GM18505 (cell line): ENCODE measurements around the gene SLC27A4.
A peak's percentile ranks its signal among the peaks of the same experiment; 100 is the strongest.

Experiments
- ATAC-seq: cut with Tn5 transposase; IDR thresholded peaks from one replicate; pipeline ENCODE4 v1.9.1; 2021; ENCODE audit not compliant: unreplicated experiment
- POLR2A ChIP-seq: IDR thresholded peaks from 4 replicates; pipeline ENCODE4 v1.6.1; 2011; ENCODE audit warnings: borderline replicate concordance; ENCODE audit not compliant: insufficient read depth, insufficient read length; ENCODE audit errors: extremely low read depth

SLC27A4 gene

GRCh38 chr9:128339761-128340690 lies at the start of gene SLC27A4:
TSS of gene SLC27A4 (plus strand) at chr9:128340527. CDS start at chr9:128343133, 2,606 bp downstream.
- ATAC-seq = peak; percentile 78
- peak; percentile 41 for TF ChIP-seq POLR2A

DNA sequence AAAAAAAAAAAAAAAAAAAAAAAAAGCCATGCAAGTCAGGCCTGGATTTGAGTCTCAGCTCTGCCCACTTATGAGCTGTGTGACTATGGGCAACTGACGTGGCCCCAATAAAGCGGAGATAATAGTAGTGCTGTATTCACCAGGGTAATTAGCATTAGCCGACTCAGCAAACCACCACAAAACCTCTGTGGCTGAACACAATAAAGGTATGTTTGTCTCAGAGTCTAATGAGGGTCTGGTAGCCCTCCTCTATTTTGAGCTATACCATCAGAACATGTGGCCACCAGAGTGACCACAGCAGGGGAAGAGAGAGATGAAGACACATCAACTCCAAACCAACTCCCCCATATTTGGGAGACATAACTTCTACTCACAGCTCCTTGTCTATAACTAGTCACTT lies 48.3 kb upstream of the SLC27A4 start:
- TF ChIP-seq POLR2A = no peak
- no peak for ATAC-seq

DNA sequence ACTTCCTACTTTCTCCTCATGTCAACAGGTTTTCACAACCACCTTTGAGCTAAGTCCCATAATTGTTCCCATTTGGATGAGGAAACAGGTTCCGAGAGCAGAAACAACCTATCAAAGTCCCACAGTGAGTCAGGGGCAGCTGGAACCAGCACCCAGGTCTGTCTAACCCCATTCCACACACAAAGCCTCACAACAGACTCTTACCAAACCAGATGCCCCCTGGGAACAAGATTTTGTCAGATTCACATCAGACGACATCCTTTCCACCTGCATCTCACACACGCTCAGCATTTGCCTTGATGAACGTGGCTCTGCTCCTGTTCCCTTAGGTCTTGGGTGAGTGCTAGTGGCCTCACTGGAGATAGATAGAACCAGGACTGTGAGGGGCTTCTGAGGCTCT lies 47.2 kb upstream of the SLC27A4 start:
- TF ChIP-seq POLR2A = no peak
- ATAC-seq = no peak

GRCh38 chr9:128294142-128294541 lies 46.2 kb upstream of the SLC27A4 start:
- no peak for TF ChIP-seq POLR2A
- ATAC-seq = no peak

DNA sequence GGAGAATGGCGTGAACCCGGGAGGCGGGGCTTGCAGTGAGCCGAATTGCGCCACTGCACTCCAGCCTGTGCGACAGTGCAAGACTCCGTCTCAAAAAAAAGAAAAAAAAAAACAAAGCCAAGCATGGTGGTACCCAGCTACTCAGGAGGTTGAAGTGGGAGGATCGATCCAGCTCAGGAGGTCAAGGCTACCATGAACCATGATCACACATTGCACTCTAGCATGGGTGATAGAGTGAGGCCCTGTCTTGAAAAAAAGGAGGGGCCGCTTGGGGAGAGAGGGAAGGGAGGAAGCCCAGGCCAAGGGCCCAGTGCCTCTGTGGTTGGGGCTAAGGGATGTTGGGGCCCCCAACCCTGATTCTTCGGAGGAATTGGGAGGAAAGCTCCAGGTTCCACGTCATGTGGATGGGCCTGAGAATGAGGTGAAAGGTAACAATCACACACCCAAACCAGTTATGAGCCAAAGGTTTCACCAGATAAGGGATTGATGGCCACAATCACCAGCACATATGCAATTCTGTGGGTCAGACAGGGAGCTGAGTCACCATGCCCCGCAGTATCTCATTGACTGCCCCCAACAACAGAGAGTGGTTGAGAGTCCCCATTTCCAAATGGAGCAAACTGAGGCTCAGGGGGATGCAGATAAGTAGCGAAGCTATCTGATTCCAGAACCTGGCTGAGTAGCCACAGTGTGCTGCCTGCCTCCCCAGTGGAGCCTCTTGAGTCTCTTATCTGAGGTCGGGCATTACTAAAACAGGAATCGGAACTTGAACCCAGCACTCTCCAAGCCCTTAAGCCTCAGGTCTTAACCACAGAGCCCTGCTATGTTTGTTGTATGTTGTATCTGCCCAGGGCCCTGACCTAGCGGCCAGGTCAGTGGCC lies 43.7 kb upstream of the SLC27A4 start:
- no peak for TF ChIP-seq POLR2A
- ATAC-seq = no peak

DNA sequence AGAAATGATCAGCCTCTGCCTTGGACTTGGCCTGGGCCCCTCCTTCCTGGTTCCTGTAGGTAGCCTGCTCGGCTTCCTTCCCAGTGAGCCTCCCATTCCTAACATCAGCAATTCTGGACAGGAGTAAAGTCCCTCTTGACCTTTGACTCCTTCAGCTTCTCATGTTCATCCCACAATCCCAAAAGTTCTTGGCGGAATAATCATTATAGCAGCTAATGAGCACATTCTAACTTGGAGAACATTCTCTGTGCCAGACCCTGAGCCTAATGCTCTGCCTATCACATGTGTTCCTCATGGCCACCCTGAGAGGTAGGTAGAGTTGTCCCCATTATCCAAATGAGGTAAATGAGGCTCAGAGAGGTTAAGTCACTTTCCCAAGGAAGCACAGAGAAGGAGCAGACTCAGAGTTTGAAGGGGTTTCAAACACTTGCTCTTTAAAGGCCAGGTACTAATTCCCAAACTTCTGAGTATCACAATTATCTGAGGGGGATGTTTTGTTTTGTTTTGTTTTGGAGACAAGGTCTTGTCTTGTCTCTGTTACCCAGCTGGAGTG lies 43.0 kb upstream of the SLC27A4 start:
- no peak for ATAC-seq
- no peak for TF ChIP-seq POLR2A

DNA sequence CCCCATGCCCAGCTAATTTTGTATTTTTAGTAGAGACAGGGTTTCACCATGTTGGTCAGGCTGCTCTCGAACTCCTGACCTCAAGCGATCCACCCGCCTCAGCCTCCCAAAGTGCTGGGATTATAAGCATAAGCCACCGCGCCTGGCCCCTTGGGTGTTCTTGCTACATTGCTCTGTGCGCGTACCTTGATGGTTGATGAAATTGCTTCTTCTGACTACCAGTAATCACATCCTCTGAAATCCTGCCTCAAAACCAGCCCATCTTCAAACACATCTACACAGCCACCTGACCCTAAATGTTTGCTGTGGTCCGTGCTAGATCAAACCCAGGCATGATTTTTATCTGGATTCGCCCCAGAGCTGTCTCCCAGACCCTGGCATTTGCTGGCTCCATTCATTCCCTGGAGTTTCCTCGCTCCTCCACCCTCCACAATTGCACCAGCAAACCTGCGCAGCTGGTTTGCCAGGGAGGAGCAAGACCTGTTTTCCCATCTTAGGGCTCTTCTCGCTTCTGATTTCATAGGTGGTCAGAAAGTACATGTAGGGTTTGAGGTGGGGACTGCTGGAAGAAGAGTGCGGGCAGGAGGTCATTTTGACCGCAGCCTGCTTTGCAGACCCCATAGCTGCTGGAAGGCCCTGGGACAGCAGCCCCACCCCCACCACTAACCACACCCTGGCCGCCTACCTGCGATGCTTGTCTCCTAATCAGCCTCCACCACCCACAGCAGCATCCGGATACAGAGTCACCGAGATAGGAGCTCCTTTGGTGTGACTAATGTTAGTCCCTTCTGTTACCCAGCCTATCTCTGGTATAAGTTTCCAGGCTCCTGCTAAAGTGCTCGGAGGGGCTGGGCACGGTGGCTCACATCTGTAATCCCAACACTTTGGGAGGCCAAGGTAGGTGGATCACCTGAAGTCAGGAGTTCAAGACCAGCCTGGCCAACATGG lies 41.5 kb upstream of the SLC27A4 start:
- no peak for TF ChIP-seq POLR2A
- ATAC-seq = no peak

DNA sequence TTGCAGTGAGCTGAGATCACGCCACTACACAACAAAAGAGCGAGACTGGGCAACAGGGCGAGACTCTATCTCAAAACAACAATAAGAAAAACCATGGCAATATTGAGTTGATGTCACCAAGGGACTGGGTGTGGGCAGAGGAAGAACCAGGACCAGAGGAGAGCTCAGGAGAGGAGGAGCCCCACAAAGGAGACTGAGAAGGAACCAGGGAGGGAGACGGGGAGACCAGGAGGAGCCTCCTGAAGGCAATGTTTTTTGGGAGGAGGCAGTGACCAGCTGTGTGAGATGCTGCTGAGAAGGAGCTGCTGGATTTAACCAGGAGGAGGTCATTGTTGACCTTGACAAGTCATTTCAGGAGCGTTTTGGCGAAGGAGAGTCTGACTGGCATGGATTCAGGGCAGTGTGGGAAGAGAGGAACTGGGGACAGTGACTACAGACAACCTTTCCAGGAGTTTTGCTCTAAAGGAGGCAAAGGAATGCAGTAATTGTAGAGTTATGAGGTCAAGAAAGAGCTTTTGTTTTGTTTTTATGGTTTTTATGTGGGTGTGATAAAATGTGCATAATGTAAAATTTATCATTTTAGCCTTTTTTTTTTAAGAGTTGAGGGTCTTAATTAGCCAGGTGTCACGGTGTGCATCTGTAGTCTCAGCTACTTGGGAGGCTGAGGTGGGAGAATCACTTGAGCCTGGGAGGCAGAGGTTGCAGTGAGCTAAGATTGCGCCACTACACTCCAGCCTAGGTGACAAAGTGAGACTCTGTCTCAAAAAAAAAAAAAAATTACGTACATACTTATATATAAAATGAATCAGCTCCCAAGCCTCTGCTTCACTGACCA lies 36.0 kb upstream of the SLC27A4 start:
- TF ChIP-seq POLR2A = no peak
- no peak for ATAC-seq

GRCh38 chr9:128304971-128305288 lies 35.4 kb upstream of the SLC27A4 start:
- ATAC-seq = no peak
- TF ChIP-seq POLR2A = no peak

GRCh38 chr9:128309551-128309950 lies 30.8 kb upstream of the SLC27A4 start:
- ATAC-seq = no peak
- TF ChIP-seq POLR2A = no peak

- no peak for ATAC-seq
Measured at GRCh38 chr9:128310461-128310860, 29.9 kb upstream of the SLC27A4 start.

GRCh38 chr9:128314697-128315096 lies 25.6 kb upstream of the SLC27A4 start:
- ATAC-seq = no peak

More at GRCh38 chr9:128310461-128310860, 29.9 kb upstream of the SLC27A4 start:
- TF ChIP-seq POLR2A = no peak

More at GRCh38 chr9:128314697-128315096, 25.6 kb upstream of the SLC27A4 start:
- TF ChIP-seq POLR2A = no peak
